K562 (cell line): ENCODE measurements around the gene KLHDC7A. TPM values are rescaled to one million over a fixed set of nuclear protein-coding genes. Genes with fewer than 3 reads are reported as not detected.

Experiments used
- BCL6 ChIP-seq: fragments of 250-450 bp; sonication (Bioruptor Pico); IDR thresholded peaks from 2 replicates; pipeline ENCODE4 v1.4.0; 2020
- CBX8 ChIP-seq: fragments of 200-600 bp; sonication (generic); IDR thresholded peaks from 2 replicates; pipeline ENCODE4 v1.6.1; 2012; ENCODE audit warnings: borderline replicate concordance, mixed run types, low read depth, mild to moderate bottlenecking, moderate library complexity, mixed read lengths, low read length, control low read depth, inconsistent platforms; ENCODE audit not compliant: poor library complexity, severe bottlenecking; ENCODE audit errors: extremely low read depth
- CHD2 ChIP-seq: IDR thresholded peaks from 2 replicates; pipeline ENCODE4 v1.6.1; 2011; ENCODE audit warnings: low read depth, low read length
- ESRRA ChIP-seq: fragments of 450-650 bp; IDR thresholded peaks from 2 replicates; pipeline ENCODE4 v1.6.1; 2014; ENCODE audit warnings: low read depth, mild to moderate bottlenecking, moderate library complexity, borderline replicate concordance
- ILK ChIP-seq: fragments of 450-650 bp; IDR thresholded peaks from 2 replicates; pipeline ENCODE4 v1.6.1; 2016; ENCODE audit warnings: missing genetic modification characterization, low read depth, mild to moderate bottlenecking, missing compliant biosample characterization, moderate library complexity, borderline replicate concordance
- NFIX ChIP-seq: fragments of 250-450 bp; sonication (Bioruptor Pico); IDR thresholded peaks from 2 replicates; pipeline ENCODE4 v1.4.0; 2020; ENCODE audit warnings: low read depth, mild to moderate bottlenecking, moderate library complexity
- NR4A1 ChIP-seq, 2 experiments: fragments of 250-450 bp in 1 of 2; fragments of 450-650 bp in 1 of 2; sonication (Bioruptor Pico) in 1 of 2; IDR thresholded peaks; 2 replicates each; pipeline versions ENCODE4 v1.4.0 to v1.6.1; 2016 to 2020; ENCODE audit warnings: mild to moderate bottlenecking in 2 of 2, missing compliant biosample characterization in 1 of 2, missing genetic modification characterization in 1 of 2, moderate library complexity in 1 of 2
- PTBP1 ChIP-seq: fragments of 200-400 bp; formaldehyde crosslinking; IDR thresholded peaks from 2 replicates; pipeline ENCODE4 v1.6.1; 2017; ENCODE audit warnings: low read depth, low read length
- SRF ChIP-seq, 2 experiments: fragments of 250-450, 450-650 bp in 1 of 2; sonication (Bioruptor Pico) in 1 of 2; sonication (generic) in 1 of 2; formaldehyde crosslinking; IDR thresholded peaks; 2 replicates each; pipeline versions ENCODE4 v1.5.0 to v1.5.1; 2020 to 2022; ENCODE audit warnings: mild to moderate bottlenecking in 1 of 2, missing genetic modification reagents in 1 of 2
- ZNF174 ChIP-seq: fragments of 250-450 bp; sonication (Bioruptor Pico); IDR thresholded peaks from 2 replicates; pipeline ENCODE4 v1.4.0; 2020; ENCODE audit warnings: mild to moderate bottlenecking
- ZNF3 ChIP-seq: fragments of 250-450 bp; sonication (Bioruptor Pico); IDR thresholded peaks from 2 replicates; pipeline ENCODE4 v1.5.0; 2021; ENCODE audit warnings: mild to moderate bottlenecking, moderate library complexity
- polyA plus RNA-seq, 8 experiments: library from polyadenylated mRNA; depleted of rRNA in 4 of 8; stranded (reverse) in 5 of 8; unstranded in 3 of 8; fragments of >200 nt; fragmentation: Nextera tagmentation in 2 of 8; fragmentation: Illumina TruSeq in 1 of 8; extraction: Ambion mirVana in 2 of 8; extraction: Trizol in 1 of 8; gene quantifications; 2 replicates each; pipeline versions ENCODE4 v1.2.1 to v1.2.3, GENCODE V29; 2011 to 2014; ENCODE audit warnings: inconsistent platforms in 1 of 8, missing spikeins in 1 of 8
- total RNA-seq, 7 experiments: library from RNA; depleted of rRNA in 6 of 7; stranded (reverse); fragments of >200 nt in 6 of 7; fragmentation: Illumina TruSeq in 2 of 7; extraction: Trizol in 2 of 7; gene quantifications; 2 replicates each; pipeline versions ENCODE4 v1.2.1 to v1.2.3, GENCODE V29; 2011 to 2021; ENCODE audit warnings: low replicate concordance in 1 of 7
- TF ChIP-seq, protein P1 (sequence below): sonication (generic); formaldehyde crosslinking; IDR thresholded peaks from 2 replicates; pipeline ENCODE4 v1.4.0; 2020; ENCODE audit warnings: mild to moderate bottlenecking, missing genetic modification reagents
- TF ChIP-seq, protein P2 (sequence below), 2 experiments: fragments of 200-800 bp in 1 of 2; sonication (Bioruptor generic) in 1 of 2; sonication (generic) in 1 of 2; formaldehyde crosslinking in 1 of 2; IDR thresholded peaks in 1 of 2; conservative IDR thresholded peaks in 1 of 2; 2 replicates each; pipeline versions ENCODE4 v1.5.0 to v1.6.1; 2016 to 2020; ENCODE audit warnings: missing compliant biosample characterization in 1 of 2, missing genetic modification characterization in 1 of 2, missing genetic modification reagents in 1 of 2
- TF ChIP-seq, protein P3 (sequence below): fragments of 200-800 bp; sonication (Bioruptor generic); IDR thresholded peaks from 2 replicates; pipeline ENCODE4 v1.6.1; 2017; ENCODE audit warnings: missing genetic modification characterization, missing compliant biosample characterization
- TF ChIP-seq, protein P4 (sequence below), 2 experiments: IDR thresholded peaks; 2 replicates each; pipeline ENCODE4 v1.6.1; 2011; ENCODE audit warnings: borderline replicate concordance in 1 of 2, control low read depth in 1 of 2, low read depth in 1 of 2, low read length in 1 of 2, mild to moderate bottlenecking in 1 of 2, mixed read lengths in 1 of 2, moderate library complexity in 1 of 2; ENCODE audit not compliant: insufficient read depth in 1 of 2, insufficient read length in 1 of 2, poor library complexity in 1 of 2, severe bottlenecking in 1 of 2; ENCODE audit errors: extremely low read depth in 1 of 2
- TF ChIP-seq, protein P5 (sequence below): fragments of 450-650 bp; IDR thresholded peaks from 2 replicates; pipeline ENCODE4 v1.6.1; 2014; ENCODE audit warnings: low read depth, mild to moderate bottlenecking, moderate library complexity, borderline replicate concordance

The KLHDC7A gene
- total and polyA plus RNA-seq, 9 of the 15 experiments (the other 6 are each of a cell fraction or from before 2014, with no cell fraction given), result 0.01 to 0.02 (median 0.01) TPM; not detected in 6

DNA sequence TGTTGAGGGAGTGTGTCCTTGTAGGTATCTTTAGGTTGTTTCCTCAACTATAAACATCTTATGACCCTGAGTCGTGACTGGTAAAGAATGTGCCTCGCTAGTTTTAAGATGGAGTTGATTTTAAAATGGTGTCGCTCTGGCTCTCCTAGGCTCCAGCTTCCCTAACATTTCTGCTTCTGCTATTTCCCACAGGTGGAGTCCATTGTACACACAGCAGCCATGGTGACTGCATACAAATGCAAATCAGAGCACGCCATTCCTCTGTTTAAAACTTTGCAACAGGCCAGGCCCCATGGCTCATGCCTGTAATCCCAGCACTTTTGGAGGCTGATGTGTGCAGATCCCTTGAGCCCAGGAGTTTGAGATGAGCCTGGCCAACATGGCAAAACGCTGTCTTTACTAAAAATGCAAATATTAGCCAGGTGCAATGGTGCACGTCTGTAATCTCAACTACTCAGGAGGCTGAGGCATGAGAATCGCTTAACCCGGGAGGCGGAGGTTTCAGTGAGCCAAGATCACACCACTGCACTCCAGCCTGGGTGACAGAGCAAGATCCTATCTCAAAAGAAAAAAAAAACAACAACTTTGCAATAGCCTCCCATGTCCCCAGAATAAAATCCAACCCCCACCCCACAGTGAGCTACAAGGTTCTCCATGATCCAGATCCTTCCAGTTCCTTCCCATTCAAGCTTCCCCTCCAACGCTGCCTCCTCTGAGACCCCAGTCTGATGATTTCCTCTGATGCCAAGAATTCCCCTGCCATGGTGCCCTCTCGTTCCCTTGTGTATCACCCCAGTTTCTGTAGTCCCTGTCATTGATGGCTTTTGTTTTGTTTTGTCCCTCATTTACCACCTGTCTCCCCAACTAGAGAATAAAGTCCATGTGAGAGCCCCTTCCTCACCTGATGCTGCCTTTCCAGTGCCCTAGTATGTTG, 36.9 kb upstream of the KLHDC7A start (continued):
- TF ChIP-seq, protein P1, sequence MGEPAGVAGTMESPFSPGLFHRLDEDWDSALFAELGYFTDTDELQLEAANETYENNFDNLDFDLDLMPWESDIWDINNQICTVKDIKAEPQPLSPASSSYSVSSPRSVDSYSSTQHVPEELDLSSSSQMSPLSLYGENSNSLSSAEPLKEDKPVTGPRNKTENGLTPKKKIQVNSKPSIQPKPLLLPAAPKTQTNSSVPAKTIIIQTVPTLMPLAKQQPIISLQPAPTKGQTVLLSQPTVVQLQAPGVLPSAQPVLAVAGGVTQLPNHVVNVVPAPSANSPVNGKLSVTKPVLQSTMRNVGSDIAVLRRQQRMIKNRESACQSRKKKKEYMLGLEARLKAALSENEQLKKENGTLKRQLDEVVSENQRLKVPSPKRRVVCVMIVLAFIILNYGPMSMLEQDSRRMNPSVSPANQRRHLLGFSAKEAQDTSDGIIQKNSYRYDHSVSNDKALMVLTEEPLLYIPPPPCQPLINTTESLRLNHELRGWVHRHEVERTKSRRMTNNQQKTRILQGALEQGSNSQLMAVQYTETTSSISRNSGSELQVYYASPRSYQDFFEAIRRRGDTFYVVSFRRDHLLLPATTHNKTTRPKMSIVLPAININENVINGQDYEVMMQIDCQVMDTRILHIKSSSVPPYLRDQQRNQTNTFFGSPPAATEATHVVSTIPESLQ (CRISPR knock-in tag), result no peak
- TF ChIP-seq BCL6 (CRISPR knock-in tag) (peak; percentile 76; the same call in 1 of the 2 replicates), ZNF174 (CRISPR knock-in tag) (peak; percentile 28; the same call in 1 of the 2 replicates), NFIX (CRISPR knock-in tag) (no peak), SRF (CRISPR knock-in tag; IDR thresholded peaks at IDR 0.05) (no peak), ESRRA (no peak), ILK (tag) (no peak), NR4A1 (CRISPR knock-in tag; IDR thresholded peaks at IDR 0.05) (peak; percentile 63; the same call in 1 of the 2 replicates), NR4A1 (tag; IDR thresholded peaks at IDR 0.05) (no peak), CHD2 (no peak), PTBP1 (no peak), ZNF3 (CRISPR knock-in tag) (no peak), CBX8 (no peak)
- TF ChIP-seq, protein P2, sequence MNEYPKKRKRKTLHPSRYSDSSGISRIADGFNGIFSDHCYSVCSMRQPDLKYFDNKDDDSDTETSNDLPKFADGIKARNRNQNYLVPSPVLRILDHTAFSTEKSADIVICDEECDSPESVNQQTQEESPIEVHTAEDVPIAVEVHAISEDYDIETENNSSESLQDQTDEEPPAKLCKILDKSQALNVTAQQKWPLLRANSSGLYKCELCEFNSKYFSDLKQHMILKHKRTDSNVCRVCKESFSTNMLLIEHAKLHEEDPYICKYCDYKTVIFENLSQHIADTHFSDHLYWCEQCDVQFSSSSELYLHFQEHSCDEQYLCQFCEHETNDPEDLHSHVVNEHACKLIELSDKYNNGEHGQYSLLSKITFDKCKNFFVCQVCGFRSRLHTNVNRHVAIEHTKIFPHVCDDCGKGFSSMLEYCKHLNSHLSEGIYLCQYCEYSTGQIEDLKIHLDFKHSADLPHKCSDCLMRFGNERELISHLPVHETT (CRISPR knock-in tag; conservative IDR thresholded peaks at IDR 0.05 in 1 of 2, IDR thresholded peaks at IDR 0.05 in 1 of 2), result peak in 1 of 2 experiments; percentile 92; a peak in 2 of 4 replicates
- TF ChIP-seq, protein P3, sequence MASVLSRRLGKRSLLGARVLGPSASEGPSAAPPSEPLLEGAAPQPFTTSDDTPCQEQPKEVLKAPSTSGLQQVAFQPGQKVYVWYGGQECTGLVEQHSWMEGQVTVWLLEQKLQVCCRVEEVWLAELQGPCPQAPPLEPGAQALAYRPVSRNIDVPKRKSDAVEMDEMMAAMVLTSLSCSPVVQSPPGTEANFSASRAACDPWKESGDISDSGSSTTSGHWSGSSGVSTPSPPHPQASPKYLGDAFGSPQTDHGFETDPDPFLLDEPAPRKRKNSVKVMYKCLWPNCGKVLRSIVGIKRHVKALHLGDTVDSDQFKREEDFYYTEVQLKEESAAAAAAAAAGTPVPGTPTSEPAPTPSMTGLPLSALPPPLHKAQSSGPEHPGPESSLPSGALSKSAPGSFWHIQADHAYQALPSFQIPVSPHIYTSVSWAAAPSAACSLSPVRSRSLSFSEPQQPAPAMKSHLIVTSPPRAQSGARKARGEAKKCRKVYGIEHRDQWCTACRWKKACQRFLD, result peak; percentile 88
- TF ChIP-seq, protein P4, sequence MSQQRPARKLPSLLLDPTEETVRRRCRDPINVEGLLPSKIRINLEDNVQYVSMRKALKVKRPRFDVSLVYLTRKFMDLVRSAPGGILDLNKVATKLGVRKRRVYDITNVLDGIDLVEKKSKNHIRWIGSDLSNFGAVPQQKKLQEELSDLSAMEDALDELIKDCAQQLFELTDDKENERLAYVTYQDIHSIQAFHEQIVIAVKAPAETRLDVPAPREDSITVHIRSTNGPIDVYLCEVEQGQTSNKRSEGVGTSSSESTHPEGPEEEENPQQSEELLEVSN (IDR thresholded peaks at IDR 0.05; ENCODE audit: borderline replicate concordance in 1 of 2, extremely low read depth in 1 of 2, insufficient read depth in 1 of 2, insufficient read length in 1 of 2, low read depth in 1 of 2, low read length in 1 of 2, poor library complexity in 1 of 2, severe bottlenecking in 1 of 2), result no peak
- TF ChIP-seq, protein P5, sequence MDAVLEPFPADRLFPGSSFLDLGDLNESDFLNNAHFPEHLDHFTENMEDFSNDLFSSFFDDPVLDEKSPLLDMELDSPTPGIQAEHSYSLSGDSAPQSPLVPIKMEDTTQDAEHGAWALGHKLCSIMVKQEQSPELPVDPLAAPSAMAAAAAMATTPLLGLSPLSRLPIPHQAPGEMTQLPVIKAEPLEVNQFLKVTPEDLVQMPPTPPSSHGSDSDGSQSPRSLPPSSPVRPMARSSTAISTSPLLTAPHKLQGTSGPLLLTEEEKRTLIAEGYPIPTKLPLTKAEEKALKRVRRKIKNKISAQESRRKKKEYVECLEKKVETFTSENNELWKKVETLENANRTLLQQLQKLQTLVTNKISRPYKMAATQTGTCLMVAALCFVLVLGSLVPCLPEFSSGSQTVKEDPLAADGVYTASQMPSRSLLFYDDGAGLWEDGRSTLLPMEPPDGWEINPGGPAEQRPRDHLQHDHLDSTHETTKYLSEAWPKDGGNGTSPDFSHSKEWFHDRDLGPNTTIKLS, result no peak
